NB4 (cell line): ENCODE measurements around the gene ZBTB7B.

Experiments
- CTCF ChIP-seq: IDR thresholded peaks from one replicate; pipeline ENCODE4 v1.5.1; 2012; ENCODE audit warnings: low read depth, low read length
- MAX ChIP-seq: IDR thresholded peaks from 2 replicates; pipeline ENCODE4 v1.6.1; 2011; ENCODE audit warnings: low read depth, low read length
- POLR2A ChIP-seq: IDR thresholded peaks from 2 replicates; pipeline ENCODE4 v1.6.1; 2011; ENCODE audit warnings: mild to moderate bottlenecking; ENCODE audit not compliant: insufficient read length; ENCODE audit errors: extremely low read depth

- TF ChIP-seq POLR2A (no peak), CTCF (no peak), MAX (no peak)
These were observed 62.3 kb downstream of the ZBTB7B start for GRCh38 chr1:155064832-155065429.
